Right atrium auricular region (tissue), 2 donors: ENCODE data around the gene GMDS. TPM values are rescaled to one million over a fixed set of nuclear protein-coding genes. Genes with fewer than 3 reads are reported as not detected.

Source experiments
- DNase-seq: peaks from one replicate; pipeline ENCODE4 v3.0.0-alpha.2; 2019; ENCODE audit warnings: low spot score
- H3K27ac ChIP-seq, 2 donors: fragments of 200-600 bp; sonication (generic); 1 replicate in 1 of 2; 2 replicates in 1 of 2; pipeline ENCODE4 v1.5.1; 2016 to 2019
- H3K27me3 ChIP-seq, 2 donors: fragments of 200-600 bp; sonication (generic); one replicate each; pipeline versions ENCODE4 v1.5.1 to v1.6.0; 2017 to 2019
- H3K36me3 ChIP-seq: fragments of 200-600 bp; sonication (generic); one replicate; pipeline ENCODE4 v1.5.1; 2016
- H3K4me1 ChIP-seq, 2 donors: fragments of 200-600 bp; sonication (generic); one replicate each; pipeline versions ENCODE4 v1.5.1 to v1.6.0; 2017 to 2019
- H3K4me3 ChIP-seq, 2 donors: fragments of 200-600 bp; sonication (generic); 1 replicate in 1 of 2; 2 replicates in 1 of 2; pipeline ENCODE4 v1.5.1; 2017 to 2019; ENCODE audit warnings: mild to moderate bottlenecking in 1 of 2, moderate library complexity in 1 of 2
- H3K9me3 ChIP-seq, 2 donors: fragments of 200-600 bp; sonication (generic); one replicate each; pipeline ENCODE4 v1.5.1; 2019
- total RNA-seq, 2 donors: library from RNA; depleted of rRNA; stranded (reverse); fragments of >200 nt; gene quantifications; one replicate each; pipeline ENCODE4 v1.1.0, GENCODE V29; 2016
- TF ChIP-seq, protein P1 (sequence below), 2 donors: fragments of 200-600 bp; sonication (generic); IDR thresholded peaks; one replicate each; pipeline ENCODE4 v1.5.1; 2019; ENCODE audit warnings: antibody characterized with exemption in 2 of 2

Gene GMDS
- total RNA-seq, 2 donors from 2014 or later, result 11.1 to 11.8 TPM

GRCh38 chr6:1610497-1611321 lies 634.7 kb downstream of the GMDS start:
- H3K4me1 ChIP-seq, result peaks cover 0 to 8% of the 10 kb centered on the region in 2 donors
- DNase-seq, result no peak
- TF ChIP-seq, protein P1, sequence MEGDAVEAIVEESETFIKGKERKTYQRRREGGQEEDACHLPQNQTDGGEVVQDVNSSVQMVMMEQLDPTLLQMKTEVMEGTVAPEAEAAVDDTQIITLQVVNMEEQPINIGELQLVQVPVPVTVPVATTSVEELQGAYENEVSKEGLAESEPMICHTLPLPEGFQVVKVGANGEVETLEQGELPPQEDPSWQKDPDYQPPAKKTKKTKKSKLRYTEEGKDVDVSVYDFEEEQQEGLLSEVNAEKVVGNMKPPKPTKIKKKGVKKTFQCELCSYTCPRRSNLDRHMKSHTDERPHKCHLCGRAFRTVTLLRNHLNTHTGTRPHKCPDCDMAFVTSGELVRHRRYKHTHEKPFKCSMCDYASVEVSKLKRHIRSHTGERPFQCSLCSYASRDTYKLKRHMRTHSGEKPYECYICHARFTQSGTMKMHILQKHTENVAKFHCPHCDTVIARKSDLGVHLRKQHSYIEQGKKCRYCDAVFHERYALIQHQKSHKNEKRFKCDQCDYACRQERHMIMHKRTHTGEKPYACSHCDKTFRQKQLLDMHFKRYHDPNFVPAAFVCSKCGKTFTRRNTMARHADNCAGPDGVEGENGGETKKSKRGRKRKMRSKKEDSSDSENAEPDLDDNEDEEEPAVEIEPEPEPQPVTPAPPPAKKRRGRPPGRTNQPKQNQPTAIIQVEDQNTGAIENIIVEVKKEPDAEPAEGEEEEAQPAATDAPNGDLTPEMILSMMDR (IDR thresholded peaks at IDR 0.05), result no peak
- no peaks in the 10 kb centered on the region for H3K9me3 ChIP-seq
- no peaks in the 10 kb centered on the region for H3K36me3 ChIP-seq
- H3K27me3 ChIP-seq, result peaks cover 14 to 18% of the 10 kb centered on the region in 2 donors
- H3K4me3 ChIP-seq, result peak overlapping the region; percentile 65 to 67
- peak overlapping the region; percentile 88 to 92 for H3K27ac ChIP-seq

GRCh38 chr6:1609648-1610496 lies 635.5 kb downstream of the GMDS start, which contains the start of gene FOXC1:
TSS of gene FOXC1 (plus strand) at chr6:1609915. CDS start at chr6:1610446, 531 bp downstream.
- DNase-seq, result peak; percentile 95
- peak within 1 kb of the TSS; percentile 88 to 92 for H3K27ac ChIP-seq
- peaks cover 0 to 13% of the 10 kb centered on the region in 2 donors for H3K4me1 ChIP-seq
- peak within 1 kb of the TSS; percentile 65 to 67 for H3K4me3 ChIP-seq
- no peaks in the 10 kb centered on the region for H3K9me3 ChIP-seq
- H3K36me3 ChIP-seq, result no peaks in the 10 kb centered on the region
- TF ChIP-seq, protein P1 (IDR thresholded peaks at IDR 0.05), result no peak
- peaks cover 19 to 23% of the 10 kb centered on the region in 2 donors for H3K27me3 ChIP-seq

GRCh38 chr6:1609041-1609647 lies 636.3 kb downstream of the GMDS start:
- H3K27ac ChIP-seq, result peak overlapping the region; percentile 84 to 92
- H3K9me3 ChIP-seq, result no peaks in the 10 kb centered on the region
- H3K4me1 ChIP-seq, result peaks cover 0 to 20% of the 10 kb centered on the region in 2 donors
- TF ChIP-seq, protein P1 (IDR thresholded peaks at IDR 0.05), result no peak
- H3K4me3 ChIP-seq, result peak overlapping the region; percentile 65 to 67
- DNase-seq, result no peak
- peaks cover 21 to 24% of the 10 kb centered on the region in 2 donors for H3K27me3 ChIP-seq
- H3K36me3 ChIP-seq, result no peaks in the 10 kb centered on the region

DNA sequence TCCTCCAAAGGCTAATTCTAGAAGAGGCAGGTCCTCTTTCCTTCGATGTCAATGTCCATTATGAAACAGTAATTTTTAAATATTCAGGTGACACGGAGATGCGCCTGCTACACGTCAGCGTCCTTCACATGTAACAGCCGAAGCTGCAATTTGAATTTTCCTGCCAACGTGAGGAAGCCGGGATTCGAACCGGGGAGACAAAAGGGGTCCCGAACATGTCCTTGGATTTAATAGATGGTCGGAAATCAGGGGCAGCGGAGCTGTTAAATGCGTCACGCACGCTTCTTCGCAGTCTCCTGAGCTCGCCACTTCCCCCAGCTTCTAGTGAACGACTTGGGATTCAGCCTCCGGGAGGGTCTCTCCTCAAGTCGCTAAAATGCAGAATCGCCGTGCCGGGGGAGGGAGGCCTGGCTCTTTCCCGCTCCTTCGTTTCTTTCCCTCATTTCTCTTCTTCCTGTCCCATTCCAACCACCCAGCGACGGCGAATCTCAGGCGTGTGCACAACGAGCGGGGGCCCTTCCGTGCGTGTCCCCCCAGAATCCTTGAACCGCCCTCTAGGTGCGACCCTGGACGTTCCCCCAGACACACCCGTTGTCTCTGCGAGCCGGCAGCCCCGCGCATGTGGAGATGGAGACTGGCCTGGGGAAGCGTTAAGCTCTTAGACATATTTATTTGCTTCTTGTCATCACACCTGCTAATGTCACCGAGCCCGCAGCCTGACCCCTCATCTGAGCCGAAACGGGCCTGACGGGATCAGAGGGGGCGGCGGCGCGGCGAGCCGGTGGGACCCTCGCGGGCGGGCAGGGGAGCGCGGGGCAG lies 637.0 kb downstream of the GMDS start:
- H3K4me3 ChIP-seq, result peak overlapping the region; percentile 65 to 67
- DNase-seq, result no peak
- peak overlapping the region; percentile 84 to 92 for H3K27ac ChIP-seq
- TF ChIP-seq, protein P1 (IDR thresholded peaks at IDR 0.05), result no peak
- peaks cover 0 to 24% of the 10 kb centered on the region in 2 donors for H3K4me1 ChIP-seq
- peaks cover 17 to 23% of the 10 kb centered on the region in 2 donors for H3K27me3 ChIP-seq
- no peaks in the 10 kb centered on the region for H3K36me3 ChIP-seq
- no peaks in the 10 kb centered on the region for H3K9me3 ChIP-seq
